HG03354 (cell line): ENCODE data around the gene WNK4.

ENCODE experiments used
- ATAC-seq: cut with Tn5 transposase; IDR thresholded peaks from one replicate; pipeline ENCODE4 v1.9.1; 2021; ENCODE audit warnings: mild to moderate bottlenecking; ENCODE audit not compliant: unreplicated experiment, poor library complexity, severe bottlenecking

Gene WNK4

DNA sequence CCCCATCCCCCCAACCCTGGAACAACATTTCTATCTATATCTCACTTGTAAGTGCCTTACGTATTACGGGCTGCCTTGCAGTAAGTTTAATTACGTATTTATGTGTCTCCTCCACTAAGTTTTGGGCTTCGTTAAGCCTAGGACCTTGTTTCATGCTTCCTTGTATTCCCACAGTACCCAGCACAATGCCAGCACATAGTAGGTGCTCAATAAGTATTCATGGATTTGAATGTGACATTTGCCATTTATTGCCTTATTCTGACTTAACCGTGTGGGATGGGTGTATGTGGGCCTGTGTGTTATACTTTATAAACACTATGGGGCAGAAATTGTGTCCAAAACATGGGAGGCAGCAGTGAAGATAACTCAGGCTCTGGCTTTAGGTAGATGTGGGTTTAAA lies 12.1 kb downstream of the WNK4 start:
- ATAC-seq, result no peak

DNA sequence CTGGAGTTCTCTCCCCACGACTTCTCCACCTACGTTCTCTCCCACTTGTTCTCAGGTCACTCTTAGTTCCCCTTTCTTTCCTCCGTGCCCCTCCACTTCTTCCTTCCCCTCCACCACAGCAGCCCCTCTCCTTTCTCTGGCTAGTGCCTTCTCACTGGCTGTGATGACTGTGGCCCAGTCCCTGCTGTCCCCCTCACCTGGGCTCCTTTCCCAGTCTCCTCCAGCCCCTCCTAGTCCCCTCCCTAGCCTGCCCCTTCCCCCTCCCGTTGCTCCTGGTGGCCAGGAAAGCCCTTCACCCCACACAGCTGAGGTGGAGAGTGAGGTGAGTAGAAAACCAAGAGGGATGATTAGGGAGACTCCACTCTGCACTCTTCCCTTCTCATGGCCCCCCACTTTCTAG lies 14.7 kb downstream of the WNK4 start:
- no peak for ATAC-seq

DNA sequence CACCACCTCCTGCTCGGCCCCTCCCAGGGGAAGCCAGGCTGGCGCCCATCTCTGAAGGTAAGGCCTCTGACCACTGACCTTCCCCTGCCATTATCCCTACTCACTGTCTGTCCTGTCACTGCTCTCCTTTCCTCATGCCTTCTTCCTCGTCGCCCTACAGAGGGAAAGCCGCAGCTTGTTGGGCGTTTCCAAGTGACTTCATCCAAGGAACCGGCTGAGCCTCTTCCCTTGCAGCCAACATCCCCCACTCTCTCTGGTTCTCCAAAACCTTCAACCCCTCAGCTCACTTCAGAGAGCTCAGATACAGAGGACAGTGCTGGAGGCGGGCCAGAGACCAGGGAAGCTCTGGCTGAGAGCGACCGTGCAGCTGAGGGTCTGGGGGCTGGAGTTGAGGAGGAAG lies 15.1 kb downstream of the WNK4 start:
- ATAC-seq, result no peak

DNA sequence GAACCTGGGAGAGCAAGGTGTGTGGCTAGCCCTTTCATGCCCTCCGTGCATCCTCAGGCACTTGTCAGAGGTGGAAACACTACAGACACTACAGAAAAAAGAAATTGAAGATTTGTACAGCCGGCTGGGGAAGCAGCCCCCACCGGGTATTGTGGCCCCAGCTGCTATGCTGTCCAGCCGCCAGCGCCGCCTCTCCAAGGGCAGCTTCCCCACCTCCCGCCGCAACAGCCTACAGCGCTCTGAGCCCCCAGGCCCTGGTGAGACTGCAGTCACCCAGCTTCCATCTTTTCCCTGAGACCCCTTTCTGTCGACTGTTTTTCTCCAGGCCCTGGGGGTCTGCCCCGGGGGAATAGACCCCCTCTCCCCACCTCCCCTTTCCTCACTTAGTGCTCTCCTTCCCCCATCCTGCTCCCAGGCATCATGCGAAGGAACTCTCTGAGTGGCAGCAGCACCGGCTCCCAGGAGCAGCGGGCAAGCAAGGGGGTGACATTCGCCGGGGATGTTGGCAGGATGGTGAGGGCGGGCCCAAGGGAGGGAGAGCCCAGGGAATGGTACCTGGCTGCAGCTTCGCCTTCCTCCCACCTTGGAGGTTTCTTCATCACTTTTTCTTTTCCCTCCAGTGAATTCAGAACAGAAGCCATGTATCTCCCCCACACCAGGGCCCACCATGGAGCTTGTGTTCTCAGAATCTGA lies 15.8 kb downstream of the WNK4 start:
- no peak for ATAC-seq

DNA sequence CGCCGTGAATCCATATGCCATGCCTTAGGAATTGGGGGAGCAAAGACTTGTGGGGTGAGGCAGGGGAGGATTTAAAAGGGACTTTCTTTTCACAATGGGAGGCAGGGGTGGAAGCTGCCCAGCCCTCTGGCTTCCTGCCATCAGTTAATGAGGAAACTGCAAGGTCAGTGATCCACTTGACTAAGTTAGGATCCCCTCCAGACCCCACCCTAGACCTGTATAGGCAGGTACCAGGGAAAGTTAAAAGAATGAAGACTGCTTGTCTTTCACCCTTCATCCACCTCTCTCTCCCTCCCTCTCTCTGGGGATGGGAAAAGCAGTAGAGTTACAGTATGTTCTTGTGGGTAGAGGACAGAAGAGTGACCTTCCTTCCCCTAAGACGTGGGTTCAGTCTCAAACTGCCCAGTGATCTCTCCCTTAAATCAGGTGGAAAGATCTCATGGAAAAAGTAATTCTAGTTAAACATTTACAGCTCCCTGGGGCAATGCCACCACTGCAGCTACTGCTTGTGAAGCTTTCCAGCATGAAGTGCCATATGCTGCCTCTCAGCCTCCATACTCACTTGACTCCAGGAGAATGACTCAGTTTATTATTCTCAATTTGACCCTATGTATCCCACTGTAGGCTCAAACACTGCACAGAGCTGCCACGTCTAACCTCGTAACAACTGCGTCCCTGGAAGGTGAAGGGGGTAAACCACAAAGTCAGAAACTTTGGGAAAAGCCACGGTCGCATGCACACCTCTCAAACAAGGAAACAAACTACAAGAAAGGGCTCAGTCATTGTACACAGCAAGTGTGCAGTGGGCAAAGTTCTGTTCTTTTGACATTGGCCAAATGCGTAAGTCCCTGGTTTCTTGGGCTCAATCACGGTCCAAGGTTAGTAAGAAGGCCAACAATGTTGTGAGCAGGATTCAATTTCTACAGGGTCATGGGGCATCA lies 16.9 kb downstream of the WNK4 start:
- ATAC-seq, result no peak

DNA sequence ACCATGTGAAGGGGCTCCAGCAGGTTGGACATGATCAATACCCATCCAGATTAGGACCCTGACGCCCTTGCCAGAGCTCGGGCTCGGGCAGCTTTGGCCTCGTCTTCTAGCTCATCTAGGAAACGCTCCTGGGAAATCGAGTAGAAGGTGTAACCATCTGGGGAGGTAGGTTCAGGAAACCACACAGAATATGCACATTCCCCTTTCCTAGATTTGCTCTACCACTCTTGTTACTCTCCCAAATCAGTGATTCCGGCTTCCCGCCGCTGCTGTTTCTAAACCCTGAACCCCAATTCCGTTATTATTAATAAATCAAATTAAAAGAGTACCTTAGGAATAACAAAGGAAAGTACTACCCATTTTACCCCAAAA lies 17.6 kb downstream of the WNK4 start:
- ATAC-seq, result no peak

DNA sequence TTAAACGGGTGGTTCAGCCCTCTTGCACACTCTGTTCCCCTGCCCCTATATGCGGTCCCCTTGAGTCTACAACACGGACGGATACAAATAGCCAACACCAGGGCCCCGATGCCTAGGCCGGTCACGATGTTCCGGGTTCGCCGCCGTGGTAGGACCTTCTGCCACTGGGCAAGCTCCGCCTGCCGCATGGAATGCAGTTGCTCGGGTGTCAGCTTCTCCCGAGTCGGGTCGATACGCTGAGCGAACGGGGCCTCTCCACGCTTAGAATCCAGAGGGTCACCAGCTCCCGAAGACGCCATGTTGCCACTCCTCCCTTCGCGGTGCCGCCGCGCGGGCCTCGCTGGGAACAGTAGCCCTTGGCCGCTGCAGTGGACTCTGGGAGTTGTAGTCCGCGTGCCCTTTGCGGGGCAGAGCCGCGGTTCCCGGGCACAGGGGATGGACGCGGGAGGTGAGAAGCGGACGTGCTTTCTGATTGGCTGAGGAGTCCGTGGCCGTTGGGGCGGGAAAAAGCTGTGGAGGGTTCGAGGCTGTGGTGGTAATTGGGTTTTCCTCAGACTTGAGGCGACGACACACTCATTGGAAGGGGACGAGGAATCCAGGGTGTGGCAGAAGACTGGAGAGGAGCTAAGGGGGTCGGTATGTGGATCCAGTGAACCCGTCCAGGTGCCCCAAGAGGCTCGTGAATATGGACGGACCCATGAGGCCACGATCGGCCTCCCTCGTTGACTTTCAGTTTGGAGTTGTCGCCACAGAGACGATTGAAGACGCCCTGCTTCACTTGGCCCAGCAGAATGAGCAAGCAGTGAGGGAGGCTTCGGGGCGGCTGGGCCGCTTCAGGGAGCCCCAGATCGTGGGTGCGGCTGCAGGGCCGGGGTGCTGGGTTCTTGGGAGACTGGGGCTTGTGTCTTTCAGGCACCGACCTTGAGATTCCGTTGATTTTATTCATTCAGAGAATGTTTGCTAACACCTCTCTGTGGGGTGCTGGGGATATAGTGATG lies 18.3 kb downstream of the WNK4 start, which contains the start of the genes CNTD1 and COA3:
CNTD1 (plus strand) TSS at position 479 of the 998 bp plus-strand sequence; CDS start at position 686, 207 bp downstream.
COA3 (minus strand) TSS at position 322 of the 998 bp plus-strand sequence; CDS start at position 299, 23 bp downstream.
- peak; percentile 76 for ATAC-seq

DNA sequence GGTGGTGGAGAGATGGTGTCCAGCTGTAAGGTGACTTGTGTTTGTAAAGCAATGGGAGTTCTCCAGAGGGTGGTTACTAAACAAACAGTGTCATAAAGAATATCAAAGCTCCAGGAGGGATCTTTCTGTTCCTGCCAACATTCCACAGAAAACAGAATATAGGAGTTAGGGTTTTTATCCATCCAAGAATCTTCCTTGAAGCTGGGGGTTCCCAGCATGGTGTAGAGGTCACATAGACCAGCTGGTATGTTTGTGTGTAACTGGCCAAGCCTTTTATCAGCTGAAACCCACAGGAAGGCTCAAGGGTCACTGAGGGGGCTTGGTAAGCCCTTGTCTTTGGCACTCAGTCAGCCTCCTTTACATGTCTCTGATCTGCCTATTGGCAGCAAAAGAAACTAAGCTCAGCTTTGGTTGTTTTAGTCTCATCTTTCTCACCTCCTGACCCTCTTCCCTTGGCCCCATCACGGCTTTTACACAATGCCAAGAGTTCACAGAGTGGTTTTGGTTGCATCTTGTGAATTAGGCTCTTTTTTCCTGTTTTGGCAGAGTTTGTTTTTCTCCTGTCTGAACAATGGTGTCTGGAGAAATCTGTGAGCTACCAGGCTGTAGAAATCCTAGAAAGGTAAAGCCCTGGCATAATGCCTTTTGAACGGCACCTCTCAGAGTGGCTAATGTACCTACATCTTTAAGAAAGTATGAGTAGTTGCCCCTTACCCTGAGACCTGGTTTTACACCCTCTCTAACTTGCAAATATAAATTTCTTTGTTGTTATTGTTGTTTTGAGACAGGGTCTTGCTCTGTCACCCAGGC lies 22.9 kb downstream of the WNK4 start:
- ATAC-seq, result no peak

DNA sequence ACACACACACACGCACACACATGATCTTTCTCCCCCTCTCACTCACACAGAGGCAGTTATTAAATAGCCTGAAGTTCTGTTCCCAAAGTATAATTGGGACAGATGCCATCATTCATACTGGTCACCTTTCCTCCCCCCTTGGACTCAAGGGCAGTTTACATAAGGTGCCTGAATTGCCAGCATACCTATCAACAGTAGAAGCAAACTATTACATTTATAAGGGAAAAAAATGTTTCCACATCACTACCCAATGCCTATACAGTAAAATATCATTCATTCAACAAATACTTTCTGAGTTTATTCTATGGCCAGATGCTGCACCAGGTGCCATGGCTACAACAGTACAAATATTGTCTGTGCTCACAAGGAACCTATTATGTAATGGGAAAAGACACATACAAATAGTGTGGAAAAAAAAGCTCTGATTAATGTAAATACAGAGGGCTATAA lies 24.5 kb downstream of the WNK4 start:
- no peak for ATAC-seq

DNA sequence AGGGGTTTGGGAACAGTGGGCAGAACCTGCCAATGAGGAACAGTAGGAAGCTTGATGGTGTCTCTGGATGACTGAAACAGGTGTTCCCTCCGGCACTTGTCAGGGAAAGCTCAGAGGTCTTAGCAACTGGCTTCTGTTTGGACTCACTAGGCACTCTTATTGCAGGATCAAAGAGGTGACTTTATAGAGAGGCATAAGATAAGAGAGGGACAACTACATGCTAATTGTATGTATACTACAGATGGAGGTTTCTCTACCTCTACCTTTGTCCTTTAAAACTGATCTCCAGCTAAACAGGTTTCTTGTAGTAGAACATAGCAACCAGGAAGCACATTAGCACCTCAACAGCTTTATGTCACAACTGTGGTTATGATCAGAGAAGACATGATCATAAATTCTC lies 25.8 kb downstream of the WNK4 start:
- no peak for ATAC-seq

DNA sequence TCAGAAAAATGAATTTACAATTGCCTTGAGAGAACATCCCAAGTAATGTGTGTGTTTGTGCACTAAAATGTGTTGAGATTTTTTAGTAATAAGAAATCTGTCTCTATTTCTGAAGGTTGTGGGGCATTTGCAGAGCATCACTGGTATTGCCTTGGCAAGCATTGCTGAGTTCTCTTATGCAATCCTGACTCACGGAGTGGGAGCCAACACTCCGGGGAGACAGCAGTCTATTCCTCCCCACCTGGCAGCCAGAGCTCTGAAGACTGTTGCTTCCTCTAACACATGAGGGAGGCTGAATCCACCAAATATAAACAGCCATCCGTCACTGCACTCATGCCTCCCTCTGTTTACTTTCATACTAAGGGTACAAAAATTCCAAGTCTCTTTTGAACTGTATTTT lies 28.8 kb downstream of the WNK4 start:
- no peak for ATAC-seq

DNA sequence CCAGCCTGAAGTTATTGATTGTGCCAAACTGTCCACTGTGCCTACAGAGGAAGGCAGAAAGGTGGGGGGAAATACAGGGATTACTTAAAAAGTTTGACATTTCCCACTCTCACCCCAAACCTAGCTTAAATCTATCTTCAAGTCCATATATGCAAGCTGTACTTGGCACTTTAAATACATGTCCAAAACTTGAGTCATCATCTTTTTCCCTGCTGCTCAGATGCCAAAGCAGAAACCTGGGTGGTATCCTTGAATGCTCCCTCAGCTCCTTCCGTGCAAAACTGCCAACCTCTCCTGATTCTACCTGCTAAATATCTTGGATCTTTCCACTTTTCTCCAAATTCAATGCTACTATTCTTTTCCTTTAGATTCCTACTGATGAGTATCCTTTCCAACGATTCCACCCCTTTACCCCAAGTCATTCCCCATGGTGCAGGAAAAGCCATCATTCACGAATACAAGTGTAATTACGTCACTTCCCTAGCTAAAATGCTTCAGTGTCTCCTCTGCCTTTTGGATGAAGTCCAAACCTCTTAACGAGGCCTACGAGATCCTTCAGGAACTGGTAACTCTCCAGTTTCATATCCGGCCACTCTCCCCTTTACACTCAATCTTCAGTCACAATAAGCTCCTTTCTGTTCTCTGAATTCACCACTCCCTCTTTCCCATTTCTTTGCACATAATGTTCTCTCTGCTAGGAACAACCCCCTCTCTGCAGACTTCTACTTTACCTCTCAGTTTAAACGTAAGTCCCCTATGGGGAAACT lies 34.4 kb downstream of the WNK4 start:
- no peak for ATAC-seq

DNA sequence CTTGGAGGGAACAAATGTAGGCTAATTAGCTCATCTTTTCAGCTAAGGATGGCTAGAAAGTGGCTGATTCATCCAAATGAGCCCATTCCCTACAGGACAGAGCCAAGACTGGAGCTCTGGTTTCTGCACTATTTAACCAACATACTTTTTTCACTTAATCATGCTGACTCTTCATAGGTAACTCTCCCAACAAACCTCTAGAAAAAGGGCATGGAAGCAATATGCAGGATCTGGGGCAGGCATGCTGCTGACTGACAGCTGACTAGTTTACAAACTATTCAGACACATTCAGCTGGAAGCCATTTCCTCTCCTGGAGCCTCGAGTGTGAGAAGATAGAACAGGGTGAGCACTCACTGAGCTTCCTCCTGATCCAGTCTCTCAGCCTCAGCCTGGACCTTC lies 37.5 kb downstream of the WNK4 start:
- ATAC-seq, result no peak

DNA sequence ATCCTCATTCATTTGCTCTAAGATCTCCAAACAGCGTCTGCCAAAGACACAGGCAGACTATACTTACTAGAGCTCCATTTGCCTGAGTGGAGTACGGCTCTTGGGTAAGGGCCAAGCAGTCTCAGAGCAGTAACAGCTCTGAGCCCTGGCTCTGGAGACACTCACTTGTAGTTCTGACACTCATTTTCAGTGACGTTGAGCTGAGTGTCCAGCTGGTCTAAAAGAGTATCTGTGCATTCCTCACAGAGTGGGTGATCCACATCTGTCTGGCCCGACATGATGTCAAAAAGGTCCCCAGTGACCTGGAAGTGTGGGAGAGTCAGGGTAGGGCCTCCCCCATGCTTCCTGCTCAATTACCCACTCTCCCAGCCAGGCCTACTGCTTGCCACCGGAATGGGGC lies 38.0 kb downstream of the WNK4 start:
- no peak for ATAC-seq

DNA sequence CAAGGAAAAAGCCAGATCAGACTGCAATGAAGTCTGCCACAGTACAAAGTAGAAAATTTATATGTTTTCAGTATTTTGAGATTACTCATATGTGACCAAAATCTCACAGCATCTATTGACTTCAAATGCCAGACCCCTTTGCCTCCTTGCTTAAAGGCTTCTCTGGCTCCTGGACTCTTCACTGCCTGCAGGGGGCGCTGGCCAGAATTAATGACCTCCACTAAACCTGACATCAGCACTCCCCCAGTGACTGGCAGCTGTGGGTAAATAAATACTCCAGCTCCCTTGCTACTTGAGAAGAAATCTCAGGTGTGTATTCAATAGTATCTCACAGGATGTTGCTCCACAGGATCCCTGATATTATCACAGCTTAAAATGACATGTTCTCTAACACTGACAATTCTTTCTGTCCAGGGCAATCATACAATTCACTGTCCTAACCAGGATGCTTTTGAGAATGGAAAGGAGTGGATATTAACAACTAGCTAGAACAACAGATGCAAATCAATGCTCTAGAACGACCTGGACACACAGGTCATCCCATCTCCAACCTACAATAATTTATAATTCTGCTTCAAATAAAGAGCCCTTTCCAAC lies 39.6 kb downstream of the WNK4 start:
- peak; percentile 41 for ATAC-seq

DNA sequence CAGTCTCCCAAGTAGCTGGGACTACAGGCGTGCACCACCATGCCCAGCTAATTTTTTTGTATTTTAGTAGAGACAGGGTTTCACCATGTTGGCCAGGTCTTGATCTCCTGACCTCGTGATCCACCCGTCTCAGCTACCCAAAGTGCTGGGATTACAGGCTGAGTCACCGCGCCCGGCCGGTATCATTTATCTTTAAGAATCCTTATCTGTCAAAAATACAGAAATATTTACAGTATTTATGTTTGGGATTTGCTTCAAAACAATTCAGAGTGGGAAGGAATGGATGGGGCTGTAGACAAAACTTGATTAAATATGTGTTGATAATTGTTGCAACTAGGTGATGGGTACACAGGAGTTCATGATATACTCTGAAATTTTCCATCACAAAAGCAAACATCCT lies 40.8 kb downstream of the WNK4 start:
- ATAC-seq, result no peak

DNA sequence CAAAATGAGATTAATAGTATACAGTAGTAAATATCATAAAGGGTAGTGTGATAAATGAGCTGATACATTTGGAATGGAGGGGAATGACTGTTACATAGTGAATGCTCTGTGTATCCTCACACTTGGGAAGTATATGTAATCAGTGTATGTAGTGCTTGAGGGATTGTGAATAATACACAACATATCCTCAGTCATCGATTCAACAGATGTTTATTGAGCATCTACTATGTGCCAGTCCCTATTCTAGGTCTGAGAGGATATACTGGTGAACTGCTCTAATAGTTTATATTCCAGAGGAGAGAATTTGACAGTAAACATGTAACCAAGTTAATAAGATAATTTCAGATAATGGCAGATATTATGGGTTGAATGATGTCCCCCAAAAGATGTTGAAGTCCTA lies 47.1 kb downstream of the WNK4 start:
- no peak for ATAC-seq

DNA sequence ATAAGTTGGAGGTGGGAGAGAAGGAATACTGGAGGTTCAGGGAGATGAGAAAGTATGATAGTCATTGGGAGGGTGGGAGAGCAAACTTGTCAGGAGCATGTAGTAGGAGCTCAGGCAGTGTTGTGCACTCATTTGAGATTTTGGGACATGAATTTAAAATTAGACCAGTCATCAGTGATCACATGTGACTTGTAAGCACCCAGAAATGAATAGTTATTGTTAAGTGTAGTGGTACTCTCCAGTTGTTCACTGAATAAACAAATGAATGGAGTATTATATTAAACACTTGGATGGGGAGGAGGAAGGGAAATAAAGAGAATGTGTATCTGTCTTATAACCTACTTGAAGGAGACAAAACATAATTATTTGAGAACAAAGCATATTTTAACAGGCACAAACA lies 50.6 kb downstream of the WNK4 start:
- ATAC-seq, result no peak
